ENCODE data around the gene AK2.
"Not testable (repeated sequence)": the region's sequence is repeated elsewhere in the genome, so short reads cannot be mapped to it uniquely, and the experiment has no call there.

Gene AK2

GRCh38 chr1:32998997-32999396 lies 37.7 kb downstream of the AK2 start:
- Histone ChIP-seq H3K4me1 (ENCODE audit: control insufficient read depth in 1 of 2, insufficient read depth in 2 of 2, low read length in 2 of 2) (peaks cover 4 to 12% of the 10 kb centered on the region in 2 experiments), H2AFZ (ENCODE audit: insufficient read depth, low read length, poor library complexity) (no peak overlapping the region), H3K4ac (ENCODE audit: low read depth, low read length) (no peak overlapping the region), H3K9ac (ENCODE audit: low read length) (no peak overlapping the region), H3K79me2 (ENCODE audit: control insufficient read depth, insufficient read depth, low read length, poor library complexity) (no peaks in the 10 kb centered on the region), H3K14ac (ENCODE audit: low read length) (no peak overlapping the region), H2BK5ac (ENCODE audit: low read depth, low read length, poor library complexity) (no peak overlapping the region), H2BK120ac (ENCODE audit: insufficient read depth, low read length, poor library complexity) (no peak overlapping the region), H4K8ac (ENCODE audit: low read depth, low read length) (no peak overlapping the region), H3K9me3 (ENCODE audit: insufficient read depth, low read depth, low read length) (peaks cover 1% of the 10 kb centered on the region), H3K27ac (ENCODE audit: low read depth, low read length) (no peak overlapping the region), H3K4me3 (ENCODE audit: low read depth, low read length) (no peak overlapping the region), H3K23ac (ENCODE audit: low read length) (no peak overlapping the region), H3K36me3 (ENCODE audit: control insufficient read depth in 1 of 2, insufficient read depth in 2 of 2, low read length in 2 of 2) (no peaks in the 10 kb centered on the region), H4K91ac (ENCODE audit: low read depth, low read length) (no peak overlapping the region), H3K79me1 (ENCODE audit: low read length) (no peaks in the 10 kb centered on the region), H3K27me3 (ENCODE audit: insufficient read depth, low read length) (no peaks in the 10 kb centered on the region), H2BK12ac (ENCODE audit: low read length) (no peak overlapping the region), H4K12ac (ENCODE audit: low read depth, low read length) (no peak overlapping the region), H2AK5ac (ENCODE audit: low read length) (no peak overlapping the region), H3K4me2 (ENCODE audit: low read length) (no peak overlapping the region), H3K18ac (ENCODE audit: low read length) (no peak overlapping the region)
- no CpG with 5 or more reads among the region's 4 CpGs for WGBS (ENCODE audit: extremely low coverage, insufficient coverage, insufficient read length)
- DNase-seq, result no peak

- Histone ChIP-seq H3K23ac (ENCODE audit: low read length) (no peak overlapping the region), H4K91ac (ENCODE audit: low read depth, low read length) (no peak overlapping the region), H4K12ac (ENCODE audit: low read depth, low read length) (no peak overlapping the region), H2AFZ (ENCODE audit: insufficient read depth, low read length, poor library complexity) (no peak overlapping the region), H3K9ac (ENCODE audit: low read length) (no peak overlapping the region), H2AK5ac (ENCODE audit: low read length) (no peak overlapping the region), H3K36me3 (ENCODE audit: control insufficient read depth in 1 of 2, insufficient read depth in 2 of 2, low read length in 2 of 2) (no peaks in the 10 kb centered on the region), H2BK120ac (ENCODE audit: insufficient read depth, low read length, poor library complexity) (no peak overlapping the region), H3K4me3 (ENCODE audit: low read depth, low read length) (no peak overlapping the region), H4K8ac (ENCODE audit: low read depth, low read length) (no peak overlapping the region), H3K27me3 (ENCODE audit: insufficient read depth, low read length) (no peaks in the 10 kb centered on the region), H3K9me3 (ENCODE audit: insufficient read depth, low read depth, low read length) (peaks cover 1% of the 10 kb centered on the region), H3K4ac (ENCODE audit: low read depth, low read length) (no peak overlapping the region), H2BK12ac (ENCODE audit: low read length) (no peak overlapping the region), H3K79me2 (ENCODE audit: control insufficient read depth, insufficient read depth, low read length, poor library complexity) (no peaks in the 10 kb centered on the region), H3K14ac (ENCODE audit: low read length) (no peak overlapping the region), H3K79me1 (ENCODE audit: low read length) (peaks cover under 1% of the 10 kb centered on the region), H3K4me2 (ENCODE audit: low read length) (no peak overlapping the region), H2BK5ac (ENCODE audit: low read depth, low read length, poor library complexity) (no peak overlapping the region), H3K27ac (ENCODE audit: low read depth, low read length) (no peak overlapping the region), H3K4me1 (ENCODE audit: control insufficient read depth in 1 of 2, insufficient read depth in 2 of 2, low read length in 2 of 2) (peaks cover 5 to 13% of the 10 kb centered on the region in 2 experiments), H3K18ac (ENCODE audit: low read length) (no peak overlapping the region)
- DNase-seq, result no peak
- no CpG with 5 or more reads among the region's 5 CpGs for WGBS (ENCODE audit: extremely low coverage, insufficient coverage, insufficient read length)
These were observed 38.6 kb downstream of the AK2 start for GRCh38 chr1:32998064-32998463.

GRCh38 chr1:32997381-32997891 lies 39.2 kb downstream of the AK2 start:
- Histone ChIP-seq H2BK12ac (ENCODE audit: low read length) (no peak overlapping the region), H3K4me1 (ENCODE audit: control insufficient read depth in 1 of 2, insufficient read depth in 2 of 2, low read length in 2 of 2) (peaks cover 11 to 20% of the 10 kb centered on the region in 2 experiments), H3K23ac (ENCODE audit: low read length) (no peak overlapping the region), H4K12ac (ENCODE audit: low read depth, low read length) (no peak overlapping the region), H3K27ac (ENCODE audit: low read depth, low read length) (no peak overlapping the region), H3K4me2 (ENCODE audit: low read length) (no peak overlapping the region), H3K18ac (ENCODE audit: low read length) (no peak overlapping the region), H2AK5ac (ENCODE audit: low read length) (no peak overlapping the region), H3K36me3 (ENCODE audit: control insufficient read depth in 1 of 2, insufficient read depth in 2 of 2, low read length in 2 of 2) (no peaks in the 10 kb centered on the region), H3K79me2 (ENCODE audit: control insufficient read depth, insufficient read depth, low read length, poor library complexity) (no peaks in the 10 kb centered on the region), H2BK120ac (ENCODE audit: insufficient read depth, low read length, poor library complexity) (no peak overlapping the region), H3K4me3 (ENCODE audit: low read depth, low read length) (no peak overlapping the region), H4K91ac (ENCODE audit: low read depth, low read length) (no peak overlapping the region), H3K14ac (ENCODE audit: low read length) (no peak overlapping the region), H4K8ac (ENCODE audit: low read depth, low read length) (no peak overlapping the region), H3K9me3 (ENCODE audit: insufficient read depth, low read depth, low read length) (peaks cover 1% of the 10 kb centered on the region), H2AFZ (ENCODE audit: insufficient read depth, low read length, poor library complexity) (no peak overlapping the region), H2BK5ac (ENCODE audit: low read depth, low read length, poor library complexity) (no peak overlapping the region), H3K79me1 (ENCODE audit: low read length) (peaks cover 3% of the 10 kb centered on the region), H3K4ac (ENCODE audit: low read depth, low read length) (no peak overlapping the region), H3K27me3 (ENCODE audit: insufficient read depth, low read length) (no peaks in the 10 kb centered on the region), H3K9ac (ENCODE audit: low read length) (no peak overlapping the region)
- WGBS (ENCODE audit: extremely low coverage, insufficient coverage, insufficient read length), result no CpG with 5 or more reads among the region's 2 CpGs
- no peak for DNase-seq

- H3K4me3 ChIP-seq (ENCODE audit: low read depth, low read length); H3K14ac ChIP-seq (ENCODE audit: low read length); H3K36me3 ChIP-seq (ENCODE audit: control insufficient read depth in 1 of 2, insufficient read depth in 2 of 2, low read length in 2 of 2); H3K9ac ChIP-seq (ENCODE audit: low read length); DNase-seq; H2AK5ac ChIP-seq (ENCODE audit: low read length); H2AFZ ChIP-seq (ENCODE audit: insufficient read depth, low read length, poor library complexity); H3K4ac ChIP-seq (ENCODE audit: low read depth, low read length); H3K79me1 ChIP-seq (ENCODE audit: low read length); H3K4me2 ChIP-seq (ENCODE audit: low read length); H4K12ac ChIP-seq (ENCODE audit: low read depth, low read length); H4K91ac ChIP-seq (ENCODE audit: low read depth, low read length); H3K79me2 ChIP-seq (ENCODE audit: control insufficient read depth, insufficient read depth, low read length, poor library complexity); H2BK12ac ChIP-seq (ENCODE audit: low read length); H3K18ac ChIP-seq (ENCODE audit: low read length); H4K8ac ChIP-seq (ENCODE audit: low read depth, low read length); H2BK5ac ChIP-seq (ENCODE audit: low read depth, low read length, poor library complexity); H3K27me3 ChIP-seq (ENCODE audit: insufficient read depth, low read length); H3K27ac ChIP-seq (ENCODE audit: low read depth, low read length); H2BK120ac ChIP-seq (ENCODE audit: insufficient read depth, low read length, poor library complexity); H3K9me3 ChIP-seq (ENCODE audit: insufficient read depth, low read depth, low read length); H3K23ac ChIP-seq (ENCODE audit: low read length): not testable (repeated sequence)
- H3K4me1 ChIP-seq (ENCODE audit: control insufficient read depth in 1 of 2, insufficient read depth in 2 of 2, low read length in 2 of 2), result peaks cover 26 to 30% of the 10 kb centered on the region in 2 experiments
- no CpG with 5 or more reads among the region's 8 CpGs for WGBS (ENCODE audit: extremely low coverage, insufficient coverage, insufficient read length)
These were observed 43.4 kb downstream of the AK2 start for GRCh38 chr1:32993324-32993636.

All from trophoblast cell (in vitro differentiated cells and primary cell).